SK-N-SH treated with all-trans-retinoic acid at 6 μM for 48 hours (cell line): ENCODE data around the gene DDA1.

Source experiments
- ATAC-seq: fragments of 200-7000 bp; cut with Tn5 transposase; 3 replicates; pipeline ENCODE4 v1.9.1; 2020; ENCODE audit warnings: mild to moderate bottlenecking, moderate library complexity
- BACH2 ChIP-seq: fragments of 250-450 bp; sonication (Bioruptor Pico); IDR thresholded peaks from 2 replicates; pipeline ENCODE4 v1.9.0; 2021; ENCODE audit warnings: mild to moderate bottlenecking, borderline replicate concordance
- CSDC2 ChIP-seq: fragments of 250-450 bp; sonication (Bioruptor Pico); IDR thresholded peaks from 2 replicates; pipeline ENCODE4 v1.5.0; 2020; ENCODE audit warnings: mild to moderate bottlenecking, moderate library complexity
- CSRNP3 ChIP-seq: fragments of 250-450 bp; sonication (Bioruptor Pico); IDR thresholded peaks from 2 replicates; pipeline ENCODE4 v1.5.1; 2021; ENCODE audit warnings: mild to moderate bottlenecking, moderate library complexity
- ESRRG ChIP-seq: fragments of 250-450 bp; sonication (Bioruptor Pico); IDR thresholded peaks from 2 replicates; pipeline ENCODE4 v1.6.1; 2021; ENCODE audit warnings: mild to moderate bottlenecking
- GLIS3 ChIP-seq: fragments of 250-450 bp; sonication (Bioruptor Pico); IDR thresholded peaks from 2 replicates; pipeline ENCODE4 v1.5.0; 2020; ENCODE audit warnings: mild to moderate bottlenecking, moderate library complexity
- ISL1 ChIP-seq: fragments of 250-450 bp; sonication (Bioruptor Pico); IDR thresholded peaks from 2 replicates; pipeline ENCODE4 v2.1.2; 2022; ENCODE audit warnings: mild to moderate bottlenecking, moderate library complexity
- POU6F1 ChIP-seq: fragments of 250-450 bp; sonication (Bioruptor Pico); IDR thresholded peaks from 2 replicates; pipeline ENCODE4 v1.8.0; 2021; ENCODE audit warnings: low read depth, mild to moderate bottlenecking, moderate library complexity, borderline replicate concordance
- PPARA ChIP-seq: fragments of 250-450 bp; sonication (Bioruptor Pico); IDR thresholded peaks from 2 replicates; pipeline ENCODE4 v1.5.0; 2020; ENCODE audit warnings: mild to moderate bottlenecking, borderline replicate concordance
- RARB ChIP-seq: fragments of 250-450 bp; sonication (Bioruptor Pico); IDR thresholded peaks from 2 replicates; pipeline ENCODE4 v1.8.0; 2021; ENCODE audit warnings: mild to moderate bottlenecking, moderate library complexity
- SNAI2 ChIP-seq: fragments of 250-450 bp; sonication (Bioruptor Pico); IDR thresholded peaks from 2 replicates; pipeline ENCODE4 v1.5.0; 2020; ENCODE audit warnings: mild to moderate bottlenecking, moderate library complexity
- TCF4 ChIP-seq: fragments of 250-450 bp; sonication (Bioruptor Pico); IDR thresholded peaks from 2 replicates; pipeline ENCODE4 v1.8.0; 2021; ENCODE audit warnings: mild to moderate bottlenecking, moderate library complexity, borderline replicate concordance
- TOX ChIP-seq: fragments of 250-450 bp; sonication (Bioruptor Pico); IDR thresholded peaks from 2 replicates; pipeline ENCODE4 v1.8.0; 2021; ENCODE audit warnings: mild to moderate bottlenecking, moderate library complexity, borderline replicate concordance
- ZC3H10 ChIP-seq: fragments of 250-450 bp; sonication (Bioruptor Pico); IDR thresholded peaks from 2 replicates; pipeline ENCODE4 v1.5.1; 2021; ENCODE audit warnings: mild to moderate bottlenecking, moderate library complexity
- ZFP30 ChIP-seq: fragments of 450-650 bp; formaldehyde crosslinking; IDR thresholded peaks from 2 replicates; pipeline ENCODE4 v1.5.0; 2022; ENCODE audit warnings: mild to moderate bottlenecking, moderate library complexity
- ZNF565 ChIP-seq: fragments of 450-650 bp; formaldehyde crosslinking; conservative IDR thresholded peaks from 2 replicates; pipeline ENCODE4 v1.5.0; 2020; ENCODE audit warnings: low read depth, mild to moderate bottlenecking, moderate library complexity
- ZNF70 ChIP-seq: fragments of 450-650 bp; formaldehyde crosslinking; IDR thresholded peaks from 2 replicates; pipeline ENCODE4 v1.5.0; 2020; ENCODE audit warnings: mild to moderate bottlenecking, moderate library complexity
- TF ChIP-seq, protein P1 (sequence below): fragments of 250-450 bp; sonication (Bioruptor Pico); IDR thresholded peaks from 2 replicates; pipeline ENCODE4 v1.8.0; 2020; ENCODE audit warnings: mild to moderate bottlenecking, moderate library complexity, borderline replicate concordance
- TF ChIP-seq, protein P2 (sequence below): fragments of 250-450 bp; sonication (Bioruptor Pico); IDR thresholded peaks from 2 replicates; pipeline ENCODE4 v1.5.0; 2020; ENCODE audit warnings: mild to moderate bottlenecking, moderate library complexity

DDA1 gene

GRCh38 chr19:17309198-17309964 is at the start of gene DDA1:
DDA1 (plus strand) TSS chr19:17309563; CDS start chr19:17309655, 92 bp downstream.
- no peak for TF ChIP-seq TOX
- no peak for TF ChIP-seq SNAI2
- TF ChIP-seq, protein P1, sequence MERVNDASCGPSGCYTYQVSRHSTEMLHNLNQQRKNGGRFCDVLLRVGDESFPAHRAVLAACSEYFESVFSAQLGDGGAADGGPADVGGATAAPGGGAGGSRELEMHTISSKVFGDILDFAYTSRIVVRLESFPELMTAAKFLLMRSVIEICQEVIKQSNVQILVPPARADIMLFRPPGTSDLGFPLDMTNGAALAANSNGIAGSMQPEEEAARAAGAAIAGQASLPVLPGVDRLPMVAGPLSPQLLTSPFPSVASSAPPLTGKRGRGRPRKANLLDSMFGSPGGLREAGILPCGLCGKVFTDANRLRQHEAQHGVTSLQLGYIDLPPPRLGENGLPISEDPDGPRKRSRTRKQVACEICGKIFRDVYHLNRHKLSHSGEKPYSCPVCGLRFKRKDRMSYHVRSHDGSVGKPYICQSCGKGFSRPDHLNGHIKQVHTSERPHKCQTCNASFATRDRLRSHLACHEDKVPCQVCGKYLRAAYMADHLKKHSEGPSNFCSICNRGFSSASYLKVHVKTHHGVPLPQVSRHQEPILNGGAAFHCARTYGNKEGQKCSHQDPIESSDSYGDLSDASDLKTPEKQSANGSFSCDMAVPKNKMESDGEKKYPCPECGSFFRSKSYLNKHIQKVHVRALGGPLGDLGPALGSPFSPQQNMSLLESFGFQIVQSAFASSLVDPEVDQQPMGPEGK (CRISPR knock-in tag): no peak
- no peak for TF ChIP-seq ZC3H10
- ATAC-seq: peak; percentile 87

DNA sequence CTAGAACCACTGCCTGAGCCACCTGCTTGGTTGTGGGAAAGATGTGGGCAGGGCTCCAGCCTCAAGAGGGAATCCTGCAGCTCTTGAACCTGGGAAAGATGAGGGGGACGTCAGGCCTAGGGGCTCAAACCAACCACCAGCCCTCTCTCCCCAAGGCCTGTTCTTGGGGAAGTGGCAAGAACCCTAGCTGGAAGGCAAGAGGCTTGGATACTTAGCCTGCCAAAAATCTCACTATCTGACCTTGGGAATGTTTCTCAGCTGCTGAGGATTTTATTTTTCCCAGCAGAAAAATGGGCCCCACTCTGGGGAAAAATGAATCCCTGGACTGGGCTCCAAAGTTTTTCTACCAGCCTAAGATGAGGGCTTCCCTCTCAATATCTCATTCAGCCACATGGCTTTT is 49.4 kb upstream of the DDA1 start:
- ATAC-seq: no peak
- TF ChIP-seq POU6F1 (CRISPR knock-in tag) (no peak), CSRNP3 (no peak), ZC3H10 (no peak)

GRCh38 chr19:17260842-17261325 is 48.5 kb upstream of the DDA1 start:
- TF ChIP-seq CSDC2 (CRISPR knock-in tag) (no peak), POU6F1 (CRISPR knock-in tag) (no peak), ZFP30 (CRISPR knock-in tag) (no peak), ISL1 (CRISPR knock-in tag) (no peak), TCF4 (no peak), BACH2 (no peak), ZNF70 (CRISPR knock-in tag) (no peak), ZNF565 (CRISPR knock-in tag) (no peak), ESRRG (CRISPR knock-in tag) (no peak), GLIS3 (CRISPR knock-in tag) (no peak), ZC3H10 (no peak), PPARA (CRISPR knock-in tag) (no peak), RARB (CRISPR knock-in tag) (no peak), CSRNP3 (no peak), SNAI2 (no peak)
- TF ChIP-seq, protein P2, sequence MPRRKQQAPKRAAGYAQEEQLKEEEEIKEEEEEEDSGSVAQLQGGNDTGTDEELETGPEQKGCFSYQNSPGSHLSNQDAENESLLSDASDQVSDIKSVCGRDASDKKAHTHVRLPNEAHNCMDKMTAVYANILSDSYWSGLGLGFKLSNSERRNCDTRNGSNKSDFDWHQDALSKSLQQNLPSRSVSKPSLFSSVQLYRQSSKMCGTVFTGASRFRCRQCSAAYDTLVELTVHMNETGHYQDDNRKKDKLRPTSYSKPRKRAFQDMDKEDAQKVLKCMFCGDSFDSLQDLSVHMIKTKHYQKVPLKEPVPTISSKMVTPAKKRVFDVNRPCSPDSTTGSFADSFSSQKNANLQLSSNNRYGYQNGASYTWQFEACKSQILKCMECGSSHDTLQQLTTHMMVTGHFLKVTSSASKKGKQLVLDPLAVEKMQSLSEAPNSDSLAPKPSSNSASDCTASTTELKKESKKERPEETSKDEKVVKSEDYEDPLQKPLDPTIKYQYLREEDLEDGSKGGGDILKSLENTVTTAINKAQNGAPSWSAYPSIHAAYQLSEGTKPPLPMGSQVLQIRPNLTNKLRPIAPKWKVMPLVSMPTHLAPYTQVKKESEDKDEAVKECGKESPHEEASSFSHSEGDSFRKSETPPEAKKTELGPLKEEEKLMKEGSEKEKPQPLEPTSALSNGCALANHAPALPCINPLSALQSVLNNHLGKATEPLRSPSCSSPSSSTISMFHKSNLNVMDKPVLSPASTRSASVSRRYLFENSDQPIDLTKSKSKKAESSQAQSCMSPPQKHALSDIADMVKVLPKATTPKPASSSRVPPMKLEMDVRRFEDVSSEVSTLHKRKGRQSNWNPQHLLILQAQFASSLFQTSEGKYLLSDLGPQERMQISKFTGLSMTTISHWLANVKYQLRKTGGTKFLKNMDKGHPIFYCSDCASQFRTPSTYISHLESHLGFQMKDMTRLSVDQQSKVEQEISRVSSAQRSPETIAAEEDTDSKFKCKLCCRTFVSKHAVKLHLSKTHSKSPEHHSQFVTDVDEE: no peak
- TF ChIP-seq, protein P1 (CRISPR knock-in tag): no peak
- peak; percentile 98 for ATAC-seq
